ENCODE data around the gene LYRM7.

DNA sequence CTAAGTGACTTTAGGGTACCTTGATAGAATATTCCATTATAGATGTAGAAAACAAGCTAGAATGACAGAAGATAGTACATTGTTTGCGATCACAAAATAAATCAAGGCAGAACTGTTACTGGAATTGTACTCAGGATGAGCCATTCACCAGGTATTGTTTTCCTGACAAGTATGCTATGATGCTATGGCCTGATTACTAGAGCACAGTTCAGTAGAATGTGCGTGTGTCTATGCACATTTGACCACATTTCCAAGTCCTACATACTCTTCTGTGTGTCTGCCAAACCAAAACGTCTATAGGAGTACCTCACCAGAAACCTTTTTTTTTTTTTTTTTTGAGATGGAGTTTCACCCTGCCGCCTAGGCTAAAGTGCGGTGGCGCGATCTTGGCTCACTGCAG is 49.8 kb downstream of the LYRM7 start:
- TF ChIP-seq, protein P1, sequence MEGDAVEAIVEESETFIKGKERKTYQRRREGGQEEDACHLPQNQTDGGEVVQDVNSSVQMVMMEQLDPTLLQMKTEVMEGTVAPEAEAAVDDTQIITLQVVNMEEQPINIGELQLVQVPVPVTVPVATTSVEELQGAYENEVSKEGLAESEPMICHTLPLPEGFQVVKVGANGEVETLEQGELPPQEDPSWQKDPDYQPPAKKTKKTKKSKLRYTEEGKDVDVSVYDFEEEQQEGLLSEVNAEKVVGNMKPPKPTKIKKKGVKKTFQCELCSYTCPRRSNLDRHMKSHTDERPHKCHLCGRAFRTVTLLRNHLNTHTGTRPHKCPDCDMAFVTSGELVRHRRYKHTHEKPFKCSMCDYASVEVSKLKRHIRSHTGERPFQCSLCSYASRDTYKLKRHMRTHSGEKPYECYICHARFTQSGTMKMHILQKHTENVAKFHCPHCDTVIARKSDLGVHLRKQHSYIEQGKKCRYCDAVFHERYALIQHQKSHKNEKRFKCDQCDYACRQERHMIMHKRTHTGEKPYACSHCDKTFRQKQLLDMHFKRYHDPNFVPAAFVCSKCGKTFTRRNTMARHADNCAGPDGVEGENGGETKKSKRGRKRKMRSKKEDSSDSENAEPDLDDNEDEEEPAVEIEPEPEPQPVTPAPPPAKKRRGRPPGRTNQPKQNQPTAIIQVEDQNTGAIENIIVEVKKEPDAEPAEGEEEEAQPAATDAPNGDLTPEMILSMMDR (IDR thresholded peaks at IDR 0.05), result no peak
- TF ChIP-seq EP300 (IDR thresholded peaks at IDR 0.05) (no peak), POLR2A (IDR thresholded peaks at IDR 0.05) (no peak), POLR2AphosphoS5 (IDR thresholded peaks at IDR 0.05) (no peak)
